HG03457 (cell line): ENCODE results near the gene PRDM13.
"Not testable (repeated sequence)": the region's sequence is repeated elsewhere in the genome, so short reads cannot be mapped to it uniquely, and the experiment has no call there.

Source experiments
- ATAC-seq: cut with Tn5 transposase; IDR thresholded peaks from one replicate; pipeline ENCODE4 v1.9.1; 2021; ENCODE audit warnings: moderate number of reproducible peaks; ENCODE audit not compliant: unreplicated experiment

PRDM13 gene

DNA sequence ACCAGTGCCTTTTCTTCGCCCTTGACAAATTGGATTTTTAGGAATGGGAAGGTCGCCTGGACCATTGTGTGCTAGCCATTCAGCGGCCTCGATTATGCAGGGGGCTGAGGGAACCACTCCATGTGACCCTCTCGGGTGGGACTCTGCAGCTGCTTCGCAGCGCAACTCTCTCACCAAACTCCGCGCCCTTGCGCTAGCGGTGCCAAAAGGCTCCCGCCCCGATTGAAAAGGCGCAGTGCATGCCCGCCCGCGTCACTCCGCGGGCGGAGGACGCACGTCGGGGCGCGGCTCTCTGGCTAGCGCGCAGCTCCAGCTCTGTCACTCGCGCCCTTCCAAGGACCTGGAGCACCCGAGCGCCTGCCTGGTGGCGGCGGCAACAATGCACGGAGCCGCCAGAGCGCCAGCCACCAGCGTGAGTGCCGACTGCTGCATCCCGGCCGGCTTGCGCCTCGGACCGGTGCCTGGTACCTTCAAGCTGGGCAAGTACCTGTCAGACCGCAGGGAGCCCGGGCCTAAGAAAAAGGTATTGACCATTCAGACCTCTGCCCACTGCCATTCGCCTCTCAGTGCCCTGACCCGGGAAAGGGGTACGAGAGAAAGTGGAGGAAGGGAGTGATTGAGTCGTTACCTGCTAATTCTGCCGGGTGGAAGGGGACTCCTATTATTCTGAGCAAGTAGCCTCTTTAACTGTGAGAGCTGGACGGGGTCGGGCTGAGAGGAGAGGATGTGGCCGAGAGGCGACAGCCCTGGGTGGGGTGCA, at the start of gene PRDM13:
Gene PRDM13 (plus strand): TSS at position 178 of the 760 bp plus-strand sequence. CDS start 202 bp downstream, at position 380.
- ATAC-seq = no peak

DNA sequence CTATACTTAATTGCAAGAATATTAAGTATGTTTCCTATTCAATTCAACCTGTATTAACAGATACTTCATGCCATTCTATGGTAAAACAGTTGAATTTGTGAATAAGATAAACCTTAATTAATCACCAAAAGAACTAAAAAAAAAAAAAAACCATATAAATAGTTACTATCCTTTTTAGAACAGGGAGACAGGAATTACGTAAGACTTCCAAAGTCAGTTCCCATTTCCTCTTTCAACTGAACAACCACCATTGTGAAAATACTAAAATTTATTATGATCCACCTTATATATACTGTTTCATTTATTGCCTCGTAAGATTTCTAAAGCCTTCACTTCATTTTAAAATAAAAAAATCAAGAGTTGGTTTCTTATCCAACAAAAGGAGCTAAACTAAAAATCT, 47.6 kb upstream of the PRDM13 start:
- ATAC-seq = no peak

DNA sequence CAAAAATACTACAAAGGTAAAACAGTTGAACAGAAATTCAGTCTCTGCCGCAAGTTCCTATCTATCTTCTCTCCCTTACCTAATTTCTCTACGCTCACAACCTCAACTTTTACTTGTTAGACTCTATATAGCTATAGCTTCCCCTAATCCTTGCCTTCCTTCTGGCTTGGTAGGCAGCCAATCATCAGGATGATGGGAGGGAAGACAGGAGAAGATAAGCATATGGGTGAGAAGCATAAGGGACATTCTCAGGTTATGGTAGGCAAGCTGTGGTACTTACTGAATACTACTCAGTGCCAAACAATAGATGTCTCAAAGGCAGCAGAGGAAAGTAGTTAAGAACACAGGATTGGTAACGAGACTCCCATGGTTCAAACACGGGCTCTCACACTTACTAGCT, 46.0 kb upstream of the PRDM13 start:
- no peak for ATAC-seq

DNA sequence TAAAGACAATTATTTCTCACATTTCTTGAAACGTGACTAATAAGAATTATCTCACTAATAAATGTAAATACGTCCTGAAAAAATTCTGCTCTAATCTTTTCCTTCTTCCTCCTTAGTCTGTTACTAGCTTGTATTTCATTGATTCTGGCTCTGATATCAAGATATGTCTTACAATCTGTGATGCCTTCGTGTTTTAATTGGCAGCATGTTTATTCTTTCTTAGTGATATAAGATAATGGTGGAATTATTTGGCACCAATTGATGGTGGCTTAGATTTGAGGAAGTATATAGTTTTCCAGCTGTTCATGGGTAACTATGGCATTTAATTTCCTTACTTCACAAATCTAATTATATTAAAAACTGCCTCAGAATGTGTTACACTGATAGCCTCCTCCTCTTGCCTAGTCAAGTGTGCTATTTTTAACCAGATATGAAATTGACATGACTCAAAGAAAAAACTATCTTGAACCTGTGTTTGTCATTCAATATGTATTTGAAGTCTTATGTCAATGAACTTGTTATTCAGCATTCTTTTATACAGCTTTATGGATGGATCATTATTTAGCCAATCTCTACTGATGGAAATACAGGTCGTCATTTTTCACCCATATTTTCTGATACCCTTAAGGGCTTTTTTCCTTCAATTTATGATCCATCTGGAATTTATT, 43.4 kb upstream of the PRDM13 start:
- no peak for ATAC-seq

DNA sequence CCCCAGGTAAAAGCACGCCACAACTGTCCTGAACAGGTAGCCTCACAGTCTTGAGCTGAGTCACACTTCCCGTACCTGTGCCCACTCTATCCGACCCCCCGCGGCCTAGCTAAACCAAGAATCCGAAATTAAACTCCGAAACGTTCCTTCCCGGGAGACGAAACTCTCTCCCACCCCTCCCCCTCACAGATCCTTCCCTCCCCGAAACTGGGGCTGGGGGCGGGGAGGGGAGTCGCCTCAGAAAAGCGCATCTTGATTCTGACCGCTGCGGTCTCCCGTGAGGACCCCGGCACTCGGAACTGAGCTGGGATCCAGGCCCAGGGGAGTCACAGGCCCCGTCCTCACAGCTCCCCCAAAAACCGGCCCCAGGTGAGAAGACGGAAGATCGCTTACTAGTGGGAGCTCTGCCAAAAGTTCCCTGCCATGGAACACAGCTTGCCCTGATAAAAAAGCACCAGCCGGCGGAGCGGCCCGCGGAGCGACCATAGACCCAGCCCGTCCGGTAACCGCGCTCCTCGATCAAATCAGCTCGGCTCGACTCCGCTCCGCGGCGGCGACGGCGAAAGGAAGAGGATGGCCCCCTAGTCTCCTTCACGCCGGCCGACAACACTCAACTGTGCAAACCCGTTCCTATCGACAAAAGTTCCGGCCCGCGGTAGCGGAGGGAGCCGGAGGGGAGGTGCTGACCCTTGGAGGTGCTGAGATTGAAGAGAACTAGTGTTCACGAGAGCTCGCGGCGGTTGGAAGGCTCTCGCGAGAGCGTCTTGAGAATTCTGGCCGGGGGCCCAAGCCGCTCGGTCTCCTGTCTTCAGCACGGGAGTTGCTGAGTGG, 38.3 kb upstream of the PRDM13 start, which contains the start of gene CCNC:
Gene CCNC (minus strand): TSS at position 558 of the 831 bp plus-strand sequence. CDS start 133 bp downstream, at position 425.
- ATAC-seq = peak; percentile 99

GRCh38 chr6:99573980-99574617, 32.5 kb upstream of the PRDM13 start:
- ATAC-seq = no peak

DNA sequence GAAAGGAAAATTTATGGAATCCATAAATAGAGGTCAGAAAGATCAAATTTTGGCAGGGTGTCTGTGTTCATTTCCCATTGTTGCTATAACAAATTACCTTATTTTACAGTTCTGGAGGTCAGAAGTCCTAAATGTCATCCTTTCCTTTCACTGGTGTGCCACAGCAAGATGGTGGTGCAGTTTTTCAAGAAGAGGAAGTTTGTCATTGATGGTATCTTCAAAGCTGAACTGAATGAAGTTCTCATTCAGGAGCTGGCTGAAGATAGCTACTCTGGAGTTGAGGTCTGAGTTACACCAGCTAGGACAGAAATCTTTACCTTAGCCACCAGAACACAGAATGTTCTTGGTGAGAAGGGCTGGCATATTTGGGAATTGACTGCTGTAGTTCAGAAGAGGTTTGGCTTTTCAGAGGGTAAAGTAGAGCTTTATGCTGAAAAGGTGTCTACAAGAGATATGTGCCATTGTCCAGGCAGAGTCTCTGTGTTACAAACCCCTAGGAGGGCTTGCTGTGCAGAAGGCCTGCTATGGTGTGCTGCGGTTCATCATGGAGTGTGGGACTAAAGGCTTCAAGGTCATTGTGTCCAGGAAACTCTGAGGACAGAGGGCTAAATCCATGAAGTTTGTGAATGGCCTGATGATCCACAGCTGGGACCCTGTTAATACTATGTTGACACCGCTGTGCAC, 30.9 kb upstream of the PRDM13 start:
- no peak for ATAC-seq

- no peak for ATAC-seq
Observed at GRCh38 chr6:99579781-99580180, 26.9 kb upstream of the PRDM13 start.

DNA sequence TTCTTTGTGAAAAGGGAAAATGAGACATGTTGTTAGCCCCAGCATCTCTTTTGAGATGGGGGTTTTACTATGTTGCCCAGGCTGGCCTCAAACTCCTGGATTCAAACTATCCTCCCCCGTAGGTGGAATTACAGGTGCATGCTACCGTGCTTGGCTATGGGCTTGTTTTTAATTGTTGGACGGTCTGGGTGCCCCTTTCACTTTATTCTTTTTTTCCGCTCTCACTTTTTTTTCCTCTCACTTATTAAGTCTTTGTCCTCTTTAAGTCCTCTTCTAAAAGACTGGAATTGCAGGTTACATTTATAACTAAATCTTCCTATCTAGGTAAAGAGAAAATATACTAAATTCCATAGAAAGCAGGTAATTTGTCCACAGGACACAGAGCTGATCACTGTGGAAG, 18.8 kb upstream of the PRDM13 start:
- no peak for ATAC-seq

DNA sequence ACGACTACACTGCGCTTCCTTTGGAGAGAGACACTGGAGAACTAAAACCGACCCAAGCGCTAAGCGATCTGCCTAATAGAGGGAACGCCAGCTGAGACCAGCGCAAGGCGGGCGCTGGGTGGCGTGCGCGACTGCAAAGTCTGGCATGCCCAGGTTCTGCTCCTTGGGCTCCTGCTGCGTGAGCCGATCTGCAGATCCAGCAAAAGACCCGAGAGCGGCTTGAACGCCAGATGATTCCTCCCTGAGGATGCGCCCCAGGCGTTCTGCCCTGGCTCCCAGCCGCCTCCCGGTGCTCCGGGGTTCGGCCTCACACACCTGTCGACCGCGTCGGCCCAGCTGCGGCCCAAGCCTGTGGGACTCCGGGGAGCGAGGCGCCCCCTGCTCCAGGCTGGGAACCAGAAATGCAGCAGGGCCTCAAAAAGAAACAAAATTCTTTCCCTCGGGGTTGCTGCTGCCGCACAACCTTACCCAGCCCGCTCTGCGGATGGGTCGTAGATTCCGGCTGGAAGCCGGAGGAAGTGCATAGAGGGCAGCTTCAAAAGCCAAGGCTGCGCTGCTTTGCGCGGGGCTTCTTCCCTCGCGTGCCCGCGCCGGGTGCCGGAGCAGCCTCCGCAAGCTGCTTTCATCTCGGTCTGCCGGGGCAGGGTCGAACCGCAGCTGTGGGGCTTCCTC, 17.9 kb upstream of the PRDM13 start:
- ATAC-seq = peak; percentile 89

DNA sequence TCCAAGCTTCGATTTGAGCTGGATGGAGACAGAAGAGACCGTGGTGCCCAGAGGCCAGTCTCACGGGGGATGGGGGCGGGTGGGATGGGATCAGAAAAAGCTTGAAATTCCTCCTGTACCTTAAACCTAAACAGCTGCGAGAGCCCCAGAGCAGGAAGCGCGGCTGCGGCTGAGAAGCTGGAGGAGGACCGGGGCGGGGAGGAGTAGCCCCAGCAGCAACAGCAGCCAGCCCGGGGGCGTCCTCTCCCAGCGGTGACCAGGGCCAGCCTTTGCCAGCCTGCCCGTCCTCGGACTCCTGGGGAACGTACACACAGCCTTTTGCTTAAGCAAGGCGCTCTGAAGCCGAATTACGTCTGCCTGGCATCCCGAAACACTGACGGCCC, 17.4 kb upstream of the PRDM13 start:
- ATAC-seq = peak; percentile 14

DNA sequence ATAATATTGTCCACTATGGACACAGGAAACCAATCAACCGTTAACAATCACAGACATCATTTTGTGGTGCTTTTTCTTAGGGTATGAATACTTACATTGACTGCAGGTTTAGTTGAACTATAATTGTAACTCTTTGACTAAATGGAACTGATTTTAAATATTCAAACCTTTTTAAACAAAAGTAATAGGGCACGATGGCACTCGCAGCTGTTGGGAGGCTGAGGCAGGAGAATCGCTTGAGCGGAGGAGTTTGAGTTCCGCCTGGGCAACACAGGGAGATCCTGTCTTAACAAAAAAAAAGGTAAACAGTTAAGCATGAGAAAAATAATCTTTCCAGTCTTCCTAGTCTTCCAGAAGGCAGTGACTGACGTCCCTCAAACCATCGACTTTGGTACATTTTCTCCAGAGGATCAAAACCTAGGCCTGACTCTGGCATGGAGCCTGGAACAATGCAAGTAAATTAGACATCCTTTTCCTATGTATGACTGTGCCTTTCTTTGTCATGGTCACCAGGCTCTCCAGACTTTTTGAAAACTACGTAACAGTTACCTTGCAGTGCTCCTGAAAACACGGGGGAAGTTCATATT, 16.6 kb upstream of the PRDM13 start:
- ATAC-seq = no peak

- no peak for ATAC-seq
Observed at GRCh38 chr6:99590728-99591672, 15.6 kb upstream of the PRDM13 start.

- ATAC-seq = no peak
Observed at GRCh38 chr6:99591673-99592364, 14.8 kb upstream of the PRDM13 start.

DNA sequence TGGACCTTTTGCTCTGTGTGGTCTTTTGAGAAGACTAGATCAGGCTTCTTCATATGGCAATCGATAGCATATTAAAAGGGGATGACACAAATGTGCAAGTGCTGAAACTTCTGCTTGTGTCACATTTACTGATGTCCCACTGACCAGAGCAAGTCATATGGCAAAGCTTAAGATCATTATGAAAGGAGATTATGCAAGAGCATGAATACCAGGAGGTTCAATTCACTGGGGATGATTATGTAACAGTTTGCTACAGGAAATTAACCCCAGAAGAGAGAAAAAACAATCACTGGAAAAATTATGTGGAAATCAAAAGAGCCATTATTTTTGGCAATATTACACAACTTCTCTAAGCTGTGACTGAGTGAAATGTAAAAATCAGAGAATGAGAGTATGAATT, 13.7 kb upstream of the PRDM13 start:
- ATAC-seq = no peak

- not testable (repeated sequence) for ATAC-seq
Observed at GRCh38 chr6:99594696-99595095, 11.9 kb upstream of the PRDM13 start.

DNA sequence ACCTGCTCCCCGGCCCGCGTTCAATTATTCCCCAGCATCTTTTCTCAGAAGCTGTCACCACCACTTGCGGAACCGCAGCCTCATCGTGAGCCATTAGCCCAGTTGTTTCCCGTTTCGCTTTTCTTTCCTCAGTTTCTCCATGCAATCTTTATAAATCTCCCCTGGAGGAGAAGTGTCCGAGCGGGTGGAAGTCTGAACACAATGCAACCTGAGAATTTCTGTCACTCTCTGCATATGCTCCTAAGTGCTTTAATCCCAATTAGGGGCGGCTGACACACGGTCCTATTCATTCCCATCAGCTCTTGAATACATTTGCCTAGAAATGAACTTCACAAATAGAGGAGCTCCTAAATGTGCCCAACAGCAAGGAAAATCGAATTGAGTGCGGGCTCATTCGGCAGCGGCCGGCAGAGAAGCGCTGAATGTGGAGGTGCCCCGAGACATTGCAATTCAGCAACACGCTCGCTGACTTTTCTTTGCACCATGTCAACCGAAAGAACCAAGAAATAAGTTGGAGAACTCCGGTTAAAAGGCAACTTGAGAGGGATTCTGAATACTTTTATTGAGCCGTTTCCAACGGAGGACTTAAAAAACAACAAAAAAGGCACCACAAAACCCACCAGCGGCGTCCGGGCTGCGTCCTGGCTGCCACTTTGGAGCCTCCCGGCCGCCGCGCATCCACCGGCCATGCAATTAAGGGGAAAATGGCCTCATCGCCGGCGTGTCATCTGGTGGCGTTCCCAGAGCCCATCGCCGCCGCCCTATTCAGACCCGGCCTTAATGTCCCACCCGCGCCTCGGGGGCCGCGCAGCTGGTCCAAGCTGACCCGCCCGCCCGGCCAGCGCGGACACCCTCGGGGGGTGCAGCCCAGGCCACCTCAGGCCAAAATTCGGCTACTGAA, 3.9 kb upstream of the PRDM13 start:
- ATAC-seq = no peak
